NCI-H1436 treated with DMSO at 0.1 percent for 48 hours (cell line): Measurements from ENCODE around the gene ST8SIA1.

ENCODE experiments used
- DNase-seq: peaks from one replicate; lab custom pipeline; 2025; lab: John Stamatoyannopoulos, UW

Gene ST8SIA1

GRCh38 chr12:22329621-22330020 is 4.9 kb downstream of the ST8SIA1 start:
- DNase-seq: no peak

- no peak for DNase-seq
These were observed 9.3 kb downstream of the ST8SIA1 start for GRCh38 chr12:22325218-22325617.

GRCh38 chr12:22322091-22322490 is 12.4 kb downstream of the ST8SIA1 start:
- no peak for DNase-seq

GRCh38 chr12:22321638-22322037 is 12.9 kb downstream of the ST8SIA1 start:
- no peak for DNase-seq

GRCh38 chr12:22321018-22321605 is 13.4 kb downstream of the ST8SIA1 start:
- no peak for DNase-seq

GRCh38 chr12:22318108-22318737 is 16.3 kb downstream of the ST8SIA1 start:
- no peak for DNase-seq

- DNase-seq: no peak
These were observed 20.6 kb downstream of the ST8SIA1 start for GRCh38 chr12:22313963-22314330.

GRCh38 chr12:22313286-22313962 is 21.1 kb downstream of the ST8SIA1 start:
- no peak for DNase-seq

GRCh38 chr12:22312336-22312735 is 22.2 kb downstream of the ST8SIA1 start:
- no peak for DNase-seq

GRCh38 chr12:22310709-22311108 is 23.8 kb downstream of the ST8SIA1 start:
- no peak for DNase-seq

- DNase-seq: no peak
These were observed 24.2 kb downstream of the ST8SIA1 start for GRCh38 chr12:22310275-22310674.

GRCh38 chr12:22307811-22308210 is 26.7 kb downstream of the ST8SIA1 start:
- DNase-seq: no peak

GRCh38 chr12:22306311-22306710 is 28.2 kb downstream of the ST8SIA1 start:
- no peak for DNase-seq

GRCh38 chr12:22304341-22304740 is 30.2 kb downstream of the ST8SIA1 start:
- DNase-seq: no peak

GRCh38 chr12:22299294-22299912 is 35.1 kb downstream of the ST8SIA1 start:
- no peak for DNase-seq

GRCh38 chr12:22289250-22289649 is 45.3 kb downstream of the ST8SIA1 start:
- DNase-seq: no peak

GRCh38 chr12:22287776-22288621 is 46.5 kb downstream of the ST8SIA1 start:
- no peak for DNase-seq

- no peak for DNase-seq
These were observed 47.4 kb downstream of the ST8SIA1 start for GRCh38 chr12:22287101-22287500.

GRCh38 chr12:22286569-22286968 is 47.9 kb downstream of the ST8SIA1 start:
- DNase-seq: no peak

- no peak for DNase-seq
These were observed 48.7 kb downstream of the ST8SIA1 start for GRCh38 chr12:22285846-22286245.

GRCh38 chr12:22284871-22285270 is 49.6 kb downstream of the ST8SIA1 start:
- no peak for DNase-seq

GRCh38 chr12:22283508-22283907 is 51.0 kb downstream of the ST8SIA1 start:
- DNase-seq: no peak
